ENCODE data around the gene RHOF. TPM values are rescaled to one million over a fixed set of nuclear protein-coding genes. Genes with fewer than 3 reads are reported as not detected.
A peak's percentile ranks its signal among the peaks of the same experiment; 100 is the strongest.

RHOF gene
- total and polyA plus RNA-seq, 12 donors = 4.1 to 49.5 (median 21.8) TPM

- Histone ChIP-seq H3K4me3 (no peak overlapping the region), H3K36me3 (replicated peaks in 1 of 2) (peaks cover 0 to 71% of the 10 kb centered on the region in 2 donors), H3K4me1 (replicated peaks in 1 of 2) (no peaks in the 10 kb centered on the region), H3K27me3 (no peaks in the 10 kb centered on the region), H3K27ac (peak overlapping the region in 1 of 5 donors; percentile 34), H3K9me3 (replicated peaks in 1 of 3) (no peaks in the 10 kb centered on the region)
- no peak for TF ChIP-seq CTCF (IDR thresholded peaks at IDR 0.05)
- no peak for TF ChIP-seq POLR2A (IDR thresholded peaks at IDR 0.05)
- 74 to 85% (median 82%) methylated on average over 9 of the region's 9 CpGs for WGBS, 4 donors
- intact Hi-C loops (cut with DNase I) = no loop called here
- DNase-seq = no peak
These were observed 35.3 kb upstream of the RHOF start for GRCh38 chr12:121828826-121829225.

- Histone ChIP-seq H3K4me3 (no peak overlapping the region), H3K27me3 (no peaks in the 10 kb centered on the region), H3K27ac (peak overlapping the region in 1 of 5 donors; percentile 34), H3K9me3 (replicated peaks in 1 of 3) (no peaks in the 10 kb centered on the region), H3K4me1 (replicated peaks in 1 of 2) (no peaks in the 10 kb centered on the region), H3K36me3 (replicated peaks in 1 of 2) (peaks cover 0 to 76% of the 10 kb centered on the region in 2 donors)
- DNase-seq = peak in 1 of 7 donors; percentile 81
- no peak for TF ChIP-seq CTCF (IDR thresholded peaks at IDR 0.05)
- no peak for TF ChIP-seq POLR2A (IDR thresholded peaks at IDR 0.05)
- intact Hi-C loops (cut with DNase I) = no loop called here
- 88 to 97% (median 93%) methylated on average over 8 of the region's 8 CpGs for WGBS, 4 donors
These were observed 34.8 kb upstream of the RHOF start for GRCh38 chr12:121828306-121828705.

- DNase-seq = no peak
- TF ChIP-seq POLR2A (IDR thresholded peaks at IDR 0.05) (no peak), CTCF (IDR thresholded peaks at IDR 0.05) (no peak)
- no peak overlapping the region for H3K4me3 ChIP-seq
- WGBS, 4 donors = 90 to 95% (median 92%) methylated on average over 38 to 48 of the region's 48 CpGs
- peaks cover 0 to 82% of the 10 kb centered on the region in 2 donors for H3K36me3 ChIP-seq (replicated peaks in 1 of 2)
- H3K9me3 ChIP-seq (replicated peaks in 1 of 3) = no peaks in the 10 kb centered on the region
- H3K27ac ChIP-seq = peak overlapping the region in 1 of 5 donors; percentile 34
- intact Hi-C loops (cut with DNase I) = no loop called here
- no peaks in the 10 kb centered on the region for H3K27me3 ChIP-seq
- H3K4me1 ChIP-seq (replicated peaks in 1 of 2) = no peaks in the 10 kb centered on the region
These were observed 34.0 kb upstream of the RHOF start for GRCh38 chr12:121827351-121828099.

- Histone ChIP-seq H3K4me3 (no peak overlapping the region), H3K27me3 (no peaks in the 10 kb centered on the region), H3K36me3 (replicated peaks in 1 of 2) (peaks cover 0 to 82% of the 10 kb centered on the region in 2 donors), H3K27ac (no peak overlapping the region), H3K4me1 (replicated peaks in 1 of 2) (no peaks in the 10 kb centered on the region), H3K9me3 (replicated peaks in 1 of 3) (no peaks in the 10 kb centered on the region)
- TF ChIP-seq CTCF (IDR thresholded peaks at IDR 0.05) = no peak
- TF ChIP-seq POLR2A (IDR thresholded peaks at IDR 0.05) = no peak
- 88 to 96% (median 89%) methylated on average over 15 to 18 of the region's 18 CpGs for WGBS, 4 donors
- intact Hi-C loops (cut with DNase I) = no loop called here
- no peak for DNase-seq
These were observed 33.0 kb upstream of the RHOF start for GRCh38 chr12:121826318-121827150.

All from adrenal gland (tissue), 12 donors.